Gastrocnemius medialis (tissue), 4 donors: ENCODE results near the gene VSIG4. TPM values are rescaled to one million over a fixed set of nuclear protein-coding genes. Genes with fewer than 3 reads are reported as not detected.

ENCODE experiments used
- ATAC-seq, 2 donors: fragments of 150-250 bp; one replicate each; pipeline ENCODE4 v1.9.1; 2016
- DNase-seq, 2 donors: peaks; one replicate each; pipeline ENCODE4 v3.0.0-alpha.2; 2019
- H3K27ac ChIP-seq, 4 donors: fragments of 200-600 bp; sonication (generic); 1 replicate in 1 of 4; 2 replicates in 3 of 4; pipeline ENCODE4 v1.5.1; 2016 to 2018; ENCODE audit warnings: mild to moderate bottlenecking in 2 of 4, moderate library complexity in 1 of 4
- H3K27me3 ChIP-seq, 3 donors: fragments of 200-600 bp; sonication (generic) in 2 of 3; 1 replicate in 1 of 3; 2 replicates in 2 of 3; pipeline versions ENCODE4 v1.5.1 to v1.6.0; 2016 to 2019; ENCODE audit warnings: mild to moderate bottlenecking in 1 of 3, moderate library complexity in 1 of 3
- H3K36me3 ChIP-seq, 2 donors: fragments of 200-600 bp; sonication (generic) in 1 of 2; one replicate each; pipeline ENCODE4 v1.5.1; 2017 to 2018
- H3K4me1 ChIP-seq, 2 donors: fragments of 200-600 bp; sonication (generic) in 1 of 2; one replicate each; pipeline ENCODE4 v1.5.1; 2016 to 2017; ENCODE audit warnings: mild to moderate bottlenecking in 2 of 2
- H3K4me3 ChIP-seq, 4 donors: fragments of 200-600 bp; sonication (generic) in 3 of 4; 1 replicate in 1 of 4; 2 replicates in 3 of 4; pipeline ENCODE4 v1.5.1; 2016 to 2019; ENCODE audit warnings: mild to moderate bottlenecking in 2 of 4
- H3K9me3 ChIP-seq, 3 donors: fragments of 200-600 bp; sonication (generic) in 2 of 3; 1 replicate in 1 of 3; 2 replicates in 2 of 3; pipeline ENCODE4 v1.5.1; 2016 to 2019
- POLR2A ChIP-seq, 2 donors: fragments of 450-650 bp; IDR thresholded peaks; one replicate each; pipeline ENCODE4 v1.6.1; 2017; ENCODE audit warnings: antibody characterized with exemption in 2 of 2, mild to moderate bottlenecking in 2 of 2, moderate library complexity in 2 of 2
- in situ Hi-C, 4 donors: fragments of 200-750 bp; cut with MboI; loops; one replicate each; pipeline versions ENCODE4 v1.15.0 to v1.8.0; 2017; ENCODE audit warnings: low sequenced_read_pairs in 4 of 4
- intact Hi-C: fragments of 100-400 bp; cut with DNase I; formaldehyde crosslinking; loops from one replicate; pipeline ENCODE4 v1.15.1; 2023; ENCODE audit warnings: low total_unique reads
- total RNA-seq, 4 donors: library from RNA; depleted of rRNA; stranded (reverse); fragments of >200 nt; gene quantifications; one replicate each; pipeline versions ENCODE4 v1.1.0 to v1.2.3, GENCODE V29; 2016
- TF ChIP-seq, protein P1 (sequence below), 5 experiments: fragments of 450-650 bp in 3 of 5; fragments of 200-600 bp in 2 of 5; sonication (generic) in 2 of 5; IDR thresholded peaks in 4 of 5; conservative IDR thresholded peaks in 1 of 5; 1 replicate in 4 of 5; 2 replicates in 1 of 5; pipeline ENCODE4 v1.5.1; 2016 to 2019; ENCODE audit warnings: antibody characterized with exemption in 5 of 5, mild to moderate bottlenecking in 3 of 5, moderate library complexity in 3 of 5

The VSIG4 gene
- total RNA-seq, 4 donors from 2014 or later, result 17.8 to 39.1 (median 28.4) TPM

DNA sequence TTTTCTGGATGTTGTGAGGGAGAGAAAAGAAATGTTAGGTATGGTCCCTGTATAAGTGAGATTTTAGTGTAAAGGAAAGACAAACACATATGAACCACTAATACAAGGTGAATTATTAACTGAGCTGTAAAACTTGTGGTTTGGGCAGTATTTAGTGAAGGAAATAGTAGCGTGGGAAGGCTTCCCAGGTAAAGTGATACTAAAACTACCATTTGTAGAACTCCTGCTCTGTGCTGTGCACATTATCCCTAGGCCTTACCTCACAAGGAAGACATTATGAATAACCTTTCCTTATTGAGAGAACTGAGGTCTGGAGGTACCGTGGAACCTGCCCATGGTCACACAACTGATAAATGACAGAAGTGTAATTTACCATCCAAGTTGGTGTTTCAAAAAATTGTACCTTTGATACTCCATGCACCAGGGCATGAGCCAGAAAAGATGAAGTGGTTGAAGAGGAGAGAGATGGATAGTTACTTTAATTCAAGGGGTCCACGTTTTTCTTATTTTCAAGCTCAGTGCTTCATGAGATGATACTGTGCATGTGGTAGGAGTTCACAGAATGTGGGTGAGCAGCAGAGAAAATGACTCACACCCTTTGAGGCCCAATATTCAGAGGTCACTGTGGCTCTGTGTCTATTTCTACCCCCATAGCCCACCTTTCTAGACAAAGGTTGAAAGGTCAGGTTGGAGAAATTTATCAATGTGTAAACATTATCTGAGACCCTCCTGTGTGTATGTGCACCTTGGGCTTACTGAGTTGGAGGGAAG lies 2.6 kb upstream of the VSIG4 start:
- DNase-seq, result no peak
- intact Hi-C loops (no loop called here), in situ Hi-C loops (no loop called here)
- H3K36me3 ChIP-seq, result no peaks in the 10 kb centered on the region
- H3K9me3 ChIP-seq, result no peaks in the 10 kb centered on the region
- no peak for TF ChIP-seq POLR2A (IDR thresholded peaks at IDR 0.05)
- TF ChIP-seq, protein P1, sequence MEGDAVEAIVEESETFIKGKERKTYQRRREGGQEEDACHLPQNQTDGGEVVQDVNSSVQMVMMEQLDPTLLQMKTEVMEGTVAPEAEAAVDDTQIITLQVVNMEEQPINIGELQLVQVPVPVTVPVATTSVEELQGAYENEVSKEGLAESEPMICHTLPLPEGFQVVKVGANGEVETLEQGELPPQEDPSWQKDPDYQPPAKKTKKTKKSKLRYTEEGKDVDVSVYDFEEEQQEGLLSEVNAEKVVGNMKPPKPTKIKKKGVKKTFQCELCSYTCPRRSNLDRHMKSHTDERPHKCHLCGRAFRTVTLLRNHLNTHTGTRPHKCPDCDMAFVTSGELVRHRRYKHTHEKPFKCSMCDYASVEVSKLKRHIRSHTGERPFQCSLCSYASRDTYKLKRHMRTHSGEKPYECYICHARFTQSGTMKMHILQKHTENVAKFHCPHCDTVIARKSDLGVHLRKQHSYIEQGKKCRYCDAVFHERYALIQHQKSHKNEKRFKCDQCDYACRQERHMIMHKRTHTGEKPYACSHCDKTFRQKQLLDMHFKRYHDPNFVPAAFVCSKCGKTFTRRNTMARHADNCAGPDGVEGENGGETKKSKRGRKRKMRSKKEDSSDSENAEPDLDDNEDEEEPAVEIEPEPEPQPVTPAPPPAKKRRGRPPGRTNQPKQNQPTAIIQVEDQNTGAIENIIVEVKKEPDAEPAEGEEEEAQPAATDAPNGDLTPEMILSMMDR (IDR thresholded peaks at IDR 0.05 in 4 of 5, conservative IDR thresholded peaks at IDR 0.05 in 1 of 5), result no peak
- ATAC-seq, result no peak
- H3K4me1 ChIP-seq, result no peaks in the 10 kb centered on the region
- peaks cover 0 to 2% (median 0%) of the 10 kb centered on the region in 3 donors for H3K27me3 ChIP-seq
- no peak overlapping the region for H3K4me3 ChIP-seq
- H3K27ac ChIP-seq, result no peak overlapping the region

DNA sequence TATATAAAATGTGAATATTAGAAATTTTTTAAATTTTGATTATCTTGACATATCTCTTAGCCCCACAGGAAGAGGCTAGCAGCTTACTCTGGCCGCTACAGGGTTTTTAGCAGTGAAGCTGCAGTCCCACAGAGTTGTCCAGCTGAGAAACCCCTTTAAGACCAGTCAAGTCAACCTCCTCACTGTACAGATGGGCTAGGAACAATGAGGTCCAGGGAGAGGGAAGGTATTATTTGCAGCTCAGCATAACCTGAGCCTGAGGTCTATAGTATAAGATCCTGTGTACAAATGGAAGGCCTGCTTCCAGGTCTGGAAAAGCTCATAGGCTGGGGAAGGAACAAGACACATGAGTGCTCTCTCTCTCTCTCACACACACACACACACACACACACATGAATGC lies 1.8 kb downstream of the VSIG4 start:
- intact Hi-C loops (no loop called here), in situ Hi-C loops (no loop called here)
- peak overlapping the region in 1 of 4 donors; percentile 3 for H3K4me3 ChIP-seq
- H3K9me3 ChIP-seq, result no peaks in the 10 kb centered on the region
- DNase-seq (no peak), ATAC-seq (no peak)
- no peak overlapping the region for H3K27ac ChIP-seq
- H3K36me3 ChIP-seq, result no peaks in the 10 kb centered on the region
- no peak for TF ChIP-seq POLR2A (IDR thresholded peaks at IDR 0.05)
- TF ChIP-seq, protein P1 (IDR thresholded peaks at IDR 0.05 in 4 of 5, conservative IDR thresholded peaks at IDR 0.05 in 1 of 5), result no peak
- H3K4me1 ChIP-seq, result no peaks in the 10 kb centered on the region
- no peaks in the 10 kb centered on the region for H3K27me3 ChIP-seq

DNA sequence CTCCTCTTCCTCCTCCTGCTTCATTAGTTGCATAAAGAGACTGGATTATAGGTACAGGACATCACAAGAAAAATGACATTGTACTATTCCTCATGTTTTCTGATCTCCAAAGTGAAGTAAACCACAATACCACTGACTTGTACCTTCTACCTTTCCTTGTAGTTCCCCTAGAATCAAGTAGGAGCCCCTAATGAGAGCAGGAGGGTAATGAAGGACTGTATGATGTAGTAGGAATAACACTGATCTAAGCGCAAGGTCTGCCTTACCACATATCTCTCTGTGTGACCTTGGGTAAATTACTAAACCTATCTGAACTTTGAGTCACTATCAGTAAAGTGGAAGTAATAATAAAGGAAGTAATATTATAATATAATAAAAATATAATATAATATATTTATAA lies 3.6 kb downstream of the VSIG4 start:
- Histone ChIP-seq H3K4me3 (no peak overlapping the region), H3K27me3 (no peaks in the 10 kb centered on the region), H3K9me3 (no peaks in the 10 kb centered on the region), H3K36me3 (no peaks in the 10 kb centered on the region), H3K27ac (no peak overlapping the region), H3K4me1 (no peaks in the 10 kb centered on the region)
- intact Hi-C loops, result no loop called here
- no peak for ATAC-seq
- in situ Hi-C loops, result no loop called here
- no peak for DNase-seq
- TF ChIP-seq, protein P1 (IDR thresholded peaks at IDR 0.05 in 4 of 5, conservative IDR thresholded peaks at IDR 0.05 in 1 of 5), result no peak
- no peak for TF ChIP-seq POLR2A (IDR thresholded peaks at IDR 0.05)

DNA sequence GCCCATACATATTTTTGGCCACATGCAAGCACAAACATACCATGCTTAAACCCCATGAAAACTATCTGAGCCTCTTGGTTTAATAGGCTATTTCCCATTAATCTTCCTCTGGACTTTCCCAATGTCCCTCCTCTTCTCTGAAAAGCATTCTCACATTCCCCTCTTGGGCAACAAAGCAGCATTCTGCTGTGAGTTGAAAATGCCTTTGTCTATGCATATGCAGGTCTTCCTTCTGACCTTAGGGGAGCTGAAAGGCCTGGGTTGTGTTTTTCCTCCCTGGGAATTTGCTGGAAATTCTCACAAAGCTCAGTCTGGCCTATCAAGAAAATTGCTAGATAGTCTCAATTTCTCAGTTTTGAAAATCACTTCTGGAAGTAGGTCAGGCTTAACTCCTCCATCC lies 4.2 kb downstream of the VSIG4 start:
- intact Hi-C loops, result no loop called here
- no peak for ATAC-seq
- Histone ChIP-seq H3K9me3 (no peaks in the 10 kb centered on the region), H3K36me3 (no peaks in the 10 kb centered on the region), H3K27me3 (no peaks in the 10 kb centered on the region), H3K4me1 (no peaks in the 10 kb centered on the region), H3K4me3 (no peak overlapping the region), H3K27ac (no peak overlapping the region)
- in situ Hi-C loops, result no loop called here
- TF ChIP-seq, protein P1 (IDR thresholded peaks at IDR 0.05 in 4 of 5, conservative IDR thresholded peaks at IDR 0.05 in 1 of 5), result no peak
- no peak for TF ChIP-seq POLR2A (IDR thresholded peaks at IDR 0.05)
- DNase-seq, result no peak
